HFFc6 (cell line): ENCODE data around the gene NRARP. TPM values are rescaled to one million over a fixed set of nuclear protein-coding genes. Genes with fewer than 3 reads are reported as not detected.
A peak's percentile ranks its signal among the peaks of the same experiment; 100 is the strongest.

Experiments used
- DNase-seq: peaks from one replicate; pipeline ENCODE4 v3.0.0-alpha.2; 2018
- H3K27ac Mint-ChIP-seq: 2 replicates; pipeline ENCODE4 v1.8.0; 2020; ENCODE audit warnings: mild to moderate bottlenecking, mixed read lengths
- H3K27me3 Mint-ChIP-seq: 2 replicates; pipeline ENCODE4 v1.8.0; 2021; ENCODE audit warnings: mild to moderate bottlenecking, moderate library complexity, mixed read lengths; ENCODE audit not compliant: insufficient read depth
- H3K36me3 Mint-ChIP-seq: 2 replicates; pipeline ENCODE4 v1.8.0; 2021; ENCODE audit warnings: low read depth, mixed read lengths
- H3K4me1 Mint-ChIP-seq: 2 replicates; pipeline ENCODE4 v1.8.0; 2020; ENCODE audit warnings: low read depth, mixed read lengths
- H3K4me3 Mint-ChIP-seq: 2 replicates; pipeline ENCODE4 v1.8.0; 2020; ENCODE audit warnings: mild to moderate bottlenecking, moderate library complexity, mixed read lengths
- H3K9me3 Mint-ChIP-seq: 2 replicates; pipeline ENCODE4 v1.8.0; 2020; ENCODE audit warnings: mild to moderate bottlenecking, mixed read lengths
- CTCF ChIP-seq: fragments of 200-600 bp; sonication (generic); IDR thresholded peaks from 2 replicates; pipeline ENCODE4 v1.5.0; 2021; ENCODE audit warnings: antibody characterized with exemption, mild to moderate bottlenecking
- total RNA-seq, 6 experiments: library from RNA; stranded (reverse); fragmentation: NEBNext Ultra II Directional; extraction: Animal tissue kit (Norgen Biotek cat#: 25700); gene quantifications; 2 replicates in 1 of 6; 3 replicates in 5 of 6; pipeline ENCODE4 v1.2.3, GENCODE V29; 2021

The NRARP gene
- total RNA-seq, 6 experiments from 2014 or later: 0.09 to 0.36 (median 0.17) TPM; not detected in 1

GRCh38 chr9:137271696-137272076 is 30.4 kb downstream of the NRARP start:
- no peak overlapping the region for H3K27ac Mint-ChIP-seq
- peaks cover 20% of the 10 kb centered on the region for H3K36me3 Mint-ChIP-seq
- no peak for DNase-seq
- H3K27me3 Mint-ChIP-seq: peaks cover 6% of the 10 kb centered on the region
- H3K4me1 Mint-ChIP-seq: peaks cover 34% of the 10 kb centered on the region
- H3K9me3 Mint-ChIP-seq: no peaks in the 10 kb centered on the region
- TF ChIP-seq CTCF: no peak
- no peak overlapping the region for H3K4me3 Mint-ChIP-seq

- DNase-seq: no peak
- Mint-ChIP-seq H3K27me3 (peaks cover 6% of the 10 kb centered on the region), H3K36me3 (peaks cover 20% of the 10 kb centered on the region), H3K4me1 (peaks cover 31% of the 10 kb centered on the region), H3K4me3 (no peak overlapping the region), H3K27ac (no peak overlapping the region), H3K9me3 (no peaks in the 10 kb centered on the region)
- TF ChIP-seq CTCF: no peak
These were observed 31.0 kb downstream of the NRARP start for GRCh38 chr9:137270929-137271695.

GRCh38 chr9:137269231-137269772 is 32.8 kb downstream of the NRARP start:
- H3K27ac Mint-ChIP-seq: peak overlapping the region; percentile 83
- DNase-seq: peak; percentile 75
- H3K4me1 Mint-ChIP-seq: peaks cover 23% of the 10 kb centered on the region
- peaks cover 2% of the 10 kb centered on the region for H3K27me3 Mint-ChIP-seq
- peak overlapping the region; percentile 25; the same call in 1 of the 2 replicates for H3K4me3 Mint-ChIP-seq
- no peak for TF ChIP-seq CTCF
- no peaks in the 10 kb centered on the region for H3K9me3 Mint-ChIP-seq
- peaks cover 20% of the 10 kb centered on the region for H3K36me3 Mint-ChIP-seq

GRCh38 chr9:137268538-137269201 is 33.4 kb downstream of the NRARP start:
- no peak for TF ChIP-seq CTCF
- H3K4me1 Mint-ChIP-seq: peaks cover 23% of the 10 kb centered on the region
- peak overlapping the region; percentile 83 for H3K27ac Mint-ChIP-seq
- DNase-seq: no peak
- peak overlapping the region; percentile 25 for H3K4me3 Mint-ChIP-seq
- H3K27me3 Mint-ChIP-seq: peaks cover 2% of the 10 kb centered on the region
- peaks cover 20% of the 10 kb centered on the region for H3K36me3 Mint-ChIP-seq
- no peaks in the 10 kb centered on the region for H3K9me3 Mint-ChIP-seq

GRCh38 chr9:137267933-137268355 is 34.1 kb downstream of the NRARP start:
- H3K9me3 Mint-ChIP-seq: no peaks in the 10 kb centered on the region
- H3K4me3 Mint-ChIP-seq: no peak overlapping the region
- peaks cover 23% of the 10 kb centered on the region for H3K4me1 Mint-ChIP-seq
- DNase-seq: no peak
- peaks cover 20% of the 10 kb centered on the region for H3K36me3 Mint-ChIP-seq
- peak overlapping the region; percentile 83 for H3K27ac Mint-ChIP-seq
- no peak for TF ChIP-seq CTCF
- peaks cover 2% of the 10 kb centered on the region for H3K27me3 Mint-ChIP-seq
